Measurements from ENCODE around the gene OSBPL8.

OSBPL8 gene

GRCh38 chr12:76307083-76307482 lies 252.5 kb downstream of the OSBPL8 start:
- DNase-seq (ENCODE audit: low read depth in 3 of 3), result no peak

- no peak for DNase-seq (ENCODE audit: low read depth in 3 of 3)
Observed at GRCh38 chr12:76303989-76304460, 255.5 kb downstream of the OSBPL8 start.

- no peak for DNase-seq (ENCODE audit: low read depth in 3 of 3)
Observed at GRCh38 chr12:76303365-76303764, 256.2 kb downstream of the OSBPL8 start.

Data from stimulated activated CD4-positive, alpha-beta T cell treated with anti-CD3 and anti-CD28 coated beads, TNF-alpha, amount 100 ng/mL, for 48 hours (primary cell).